HepG2 (cell line): Measurements from ENCODE around the gene ABRACL. TPM values are rescaled to one million over a fixed set of nuclear protein-coding genes. Genes with fewer than 3 reads are reported as not detected.
A peak's percentile ranks its signal among the peaks of the same experiment; 100 is the strongest.

Source experiments
- ATAC-seq: fragments of 200-7000 bp; cut with Tn5 transposase; 3 replicates; pipeline ENCODE4 v1.9.1; 2020; ENCODE audit warnings: mild to moderate bottlenecking, moderate library complexity
- BruUV-seq: library from RNA; stranded (reverse); fragments of 400-500 nt; replicated peaks from 2 replicates; lab custom pipeline; 2021; lab: Mats Ljungman, UMichigan
- CTCF ChIA-PET: fragments of 300-600 bp; formaldehyde crosslinking; extraction: SDS; loops from one replicate; lab custom pipeline; 2021; ENCODE audit warnings: low total read pairs, inconsistent platforms, low intra/inter-chr PET ratio; lab: Yijun Ruan, JAX
- POLR2A ChIA-PET: fragments of 350-600 bp; sonication (Branson Sonifier 250); formaldehyde crosslinking; loops from one replicate; lab custom pipeline; 2020; ENCODE audit warnings: antibody characterized with exemption, inconsistent platforms; lab: Yijun Ruan, JAX
- DNase-seq: peaks from one replicate; pipeline ENCODE4 v3.0.0-alpha.2; 2015; ENCODE audit warnings: low spot score
- FAIRE-seq: peaks from 3 replicates; lab custom pipeline; 2011; peaks lifted over from hg19 to GRCh38; lab: Jason Lieb, UNC
- H2AFZ ChIP-seq: one replicate; pipeline ENCODE4 v1.6.1; 2011; ENCODE audit warnings: low read length, inconsistent platforms
- H3K27ac ChIP-seq: fragments of 300-600 bp; 3 replicates; pipeline ENCODE4 v1.8.0; 2011; ENCODE audit warnings: mixed run types, mild to moderate bottlenecking, mixed read lengths, low read length, inconsistent platforms; ENCODE audit not compliant: insufficient read depth; ENCODE audit errors: extremely low read length
- H3K27me3 ChIP-seq, 2 experiments: fragments of 200-600 bp in 1 of 2; 2 replicates in 1 of 2; 3 replicates in 1 of 2; pipeline versions ENCODE4 v1.6.0 to v1.8.0; 2011; ENCODE audit warnings: low read length in 2 of 2, mild to moderate bottlenecking in 2 of 2, moderate library complexity in 2 of 2, inconsistent platforms in 1 of 2; ENCODE audit not compliant: insufficient read depth in 2 of 2, control insufficient read depth in 1 of 2
- H3K36me3 ChIP-seq, 2 experiments: fragments of 200-600 bp in 1 of 2; replicated peaks in 1 of 2; 2 replicates in 1 of 2; 3 replicates in 1 of 2; pipeline versions ENCODE4 v1.5.1 to v1.8.0; 2011; ENCODE audit warnings: low read length in 2 of 2, inconsistent platforms in 1 of 2; ENCODE audit not compliant: insufficient read depth in 2 of 2, control insufficient read depth in 1 of 2
- H3K4me1 ChIP-seq: 2 replicates; pipeline ENCODE4 v1.5.1; 2012; ENCODE audit warnings: low read length, inconsistent platforms; ENCODE audit not compliant: insufficient read depth
- H3K4me2 ChIP-seq: 2 replicates; pipeline ENCODE4 v1.6.0; 2011; ENCODE audit warnings: low read depth, low read length, inconsistent platforms
- H3K4me3 ChIP-seq, 3 experiments: fragments of 200-600 bp in 1 of 3; sonication (generic), shearing (Covaris generic) in 1 of 3; replicated peaks in 1 of 3; 2 replicates each; pipeline ENCODE4 v1.5.1; 2011 to 2016; ENCODE audit warnings: low read length in 3 of 3, inconsistent platforms in 2 of 3, low read depth in 2 of 3, mild to moderate bottlenecking in 2 of 3, control low read depth in 1 of 3, mixed read lengths in 1 of 3; ENCODE audit not compliant: insufficient read depth in 1 of 3
- H3K79me2 ChIP-seq: one replicate; pipeline ENCODE4 v1.6.1; 2011; ENCODE audit warnings: low read length, inconsistent platforms; ENCODE audit not compliant: insufficient read depth
- H3K9ac ChIP-seq: 2 replicates; pipeline ENCODE4 v1.6.0; 2011; ENCODE audit warnings: mild to moderate bottlenecking, low read depth, low read length, inconsistent platforms; ENCODE audit not compliant: insufficient read depth
- H3K9me3 ChIP-seq: 2 replicates; pipeline ENCODE4 v1.5.1; 2012; ENCODE audit warnings: mild to moderate bottlenecking, low read length
- H4K20me1 ChIP-seq: 2 replicates; pipeline ENCODE4 v1.6.0; 2011; ENCODE audit warnings: inconsistent platforms, mild to moderate bottlenecking, low read length, moderate library complexity; ENCODE audit not compliant: insufficient read depth
- IRF2 ChIP-seq: IDR thresholded peaks from 2 replicates; pipeline ENCODE4 v1.6.1; 2018; ENCODE audit warnings: missing genetic modification reagents, missing compliant biosample characterization
- MIER3 ChIP-seq: IDR thresholded peaks from 2 replicates; pipeline ENCODE4 v1.6.1; 2016; ENCODE audit warnings: missing compliant biosample characterization, borderline replicate concordance
- SALL1 ChIP-seq: sonication (generic); formaldehyde crosslinking; IDR thresholded peaks from 2 replicates; pipeline ENCODE4 v1.8.0; 2022; ENCODE audit warnings: mild to moderate bottlenecking, missing genetic modification reagents
- SCMH1 ChIP-seq: sonication (generic); formaldehyde crosslinking; IDR thresholded peaks from 2 replicates; pipeline ENCODE4 v1.9.0; 2021; ENCODE audit warnings: missing genetic modification reagents, mild to moderate bottlenecking, borderline replicate concordance
- ZBTB40 ChIP-seq, 2 experiments: fragments of 450-650 bp in 1 of 2; sonication (generic) in 1 of 2; formaldehyde crosslinking in 1 of 2; IDR thresholded peaks; 2 replicates each; pipeline versions ENCODE4 v1.6.1 to v1.8.0; 2016 to 2022; ENCODE audit warnings: antibody characterized with exemption in 1 of 2, mild to moderate bottlenecking in 1 of 2, missing genetic modification reagents in 1 of 2
- ZBTB8A ChIP-seq: sonication (generic); formaldehyde crosslinking; IDR thresholded peaks from 2 replicates; pipeline ENCODE4 v1.4.0; 2020; ENCODE audit warnings: mild to moderate bottlenecking, low read depth, missing genetic modification reagents, borderline replicate concordance
- ZMAT5 ChIP-seq: sonication (generic); formaldehyde crosslinking; IDR thresholded peaks from 2 replicates; pipeline ENCODE4 v1.5.0; 2020; ENCODE audit warnings: mild to moderate bottlenecking, low read depth, missing genetic modification reagents, borderline replicate concordance
- WGBS: methylation state at CpG from one replicate; pipeline ENCODE4 v1.1.6; 2017; ENCODE audit warnings: low lambda C conversion rate; 5-methylcytosine and 5-hydroxymethylcytosine counted together
- in situ Hi-C: cut with HindIII; loops from 2 replicates; pipeline ENCODE4 v1.10.0; 2017; ENCODE audit warnings: low pct_unique_long_range_greater_than_20kb; ENCODE audit not compliant: extremely low pct_ligation_motif_present
- intact Hi-C: fragments of 100-400 bp; cut with micrococcal nuclease; formaldehyde crosslinking; loops from one replicate; pipeline ENCODE4 v1.10.0; 2022; ENCODE audit not compliant: unreplicated experiment
- polyA plus RNA-seq, 8 experiments: library from polyadenylated mRNA; depleted of rRNA in 3 of 8; stranded (reverse) in 7 of 8; unstranded in 1 of 8; fragments of >200 nt; fragmentation: Illumina TruSeq in 4 of 8; extraction: Trizol in 4 of 8; gene quantifications; 2 replicates each; pipeline versions ENCODE4 v1.2.1 to v1.2.3, GENCODE V29; 2011 to 2016; ENCODE audit warnings: low read depth in 4 of 8, missing spikeins in 1 of 8, mixed read lengths in 1 of 8; ENCODE audit not compliant: insufficient read depth in 1 of 8
- total RNA-seq, 5 experiments: library from RNA; depleted of rRNA; stranded (reverse); fragments of >200 nt; fragmentation: Illumina TruSeq; extraction: Trizol; gene quantifications; 2 replicates each; pipeline ENCODE4 v1.2.3, GENCODE V29; 2016; ENCODE audit warnings: low read depth in 1 of 5

ABRACL gene
- total and polyA plus RNA-seq, 2 of the 13 experiments (the other 11 are each of a cell fraction or from before 2014, with no cell fraction given), result 1.4 to 5.4 TPM

- CTCF ChIA-PET, result interaction anchor here (0.6 to 2.0 kb wide), 2 partner anchors 172 to 1697 kb away, joined by 3 to 16 read pairs; no protein-coding TSS in a partner anchor
- H4K20me1 ChIP-seq, result peaks cover 16% of the 10 kb centered on the region
- no peaks in the 10 kb centered on the region for H3K36me3 ChIP-seq
- 1% methylated on average over 52 of the region's 105 CpGs for WGBS
- in situ Hi-C loops, result loop anchor here (5.0 kb wide), 1 partner anchor 171 kb away; no protein-coding TSS in a partner anchor
- H3K4me1 ChIP-seq, result peaks cover 60% of the 10 kb centered on the region
- H3K9me3 ChIP-seq, result no peaks in the 10 kb centered on the region
- H3K4me3 ChIP-seq, result peak within 1 kb of the TSS; percentile 78 to 98 (median 94)
- peak within 1 kb of the TSS; percentile 82 for H3K27ac ChIP-seq
- POLR2A ChIA-PET, result interaction anchor here (0.5 to 2.1 kb wide), 3 partner anchors 13 to 1254 kb away, joined by 3 to 11 read pairs (median 4); partner anchors contain the start of gene CITED2
- peak within 1 kb of the TSS; percentile 93 for H3K9ac ChIP-seq
- H3K4me2 ChIP-seq, result peak within 1 kb of the TSS; percentile 100
- intact Hi-C loops, result loop anchor here (1.0 to 5.0 kb wide), 4 partner anchors 41 to 215 kb away; partner anchors contain the start of gene CCDC28A
- FAIRE-seq (no peak), ATAC-seq (peak; percentile 93), DNase-seq (peak; percentile 87)
- H3K79me2 ChIP-seq, result peaks cover 43% of the 10 kb centered on the region
- H3K27me3 ChIP-seq, result peaks cover 0 to 8% of the 10 kb centered on the region in 2 experiments; a peak in 2 of 5 replicates
- BruUV-seq, result no TSS peak
- peak within 1 kb of the TSS; percentile 87 for H2AFZ ChIP-seq
- TF ChIP-seq IRF2 (CRISPR knock-in tag) (peak; percentile 83; the same call in 1 of the 2 replicates), ZMAT5 (CRISPR knock-in tag) (no peak), SALL1 (CRISPR knock-in tag) (peak; percentile 84), MIER3 (CRISPR knock-in tag) (peak; percentile 73), SCMH1 (CRISPR knock-in tag) (no peak), ZBTB8A (no peak), ZBTB40 (IDR thresholded peaks at IDR 0.05) (no peak), ZBTB40 (CRISPR knock-in tag; IDR thresholded peaks at IDR 0.05) (peak; percentile 76)
Measured at GRCh38 chr6:138987643-138988468, 40.7 kb upstream of the ABRACL start, which contains the start of gene REPS1. Gene REPS1 (minus strand): TSS chr6:138988253. CDS start chr6:138987682, 571 bp downstream.
